ENCODE data around the gene CKAP5.

DNA sequence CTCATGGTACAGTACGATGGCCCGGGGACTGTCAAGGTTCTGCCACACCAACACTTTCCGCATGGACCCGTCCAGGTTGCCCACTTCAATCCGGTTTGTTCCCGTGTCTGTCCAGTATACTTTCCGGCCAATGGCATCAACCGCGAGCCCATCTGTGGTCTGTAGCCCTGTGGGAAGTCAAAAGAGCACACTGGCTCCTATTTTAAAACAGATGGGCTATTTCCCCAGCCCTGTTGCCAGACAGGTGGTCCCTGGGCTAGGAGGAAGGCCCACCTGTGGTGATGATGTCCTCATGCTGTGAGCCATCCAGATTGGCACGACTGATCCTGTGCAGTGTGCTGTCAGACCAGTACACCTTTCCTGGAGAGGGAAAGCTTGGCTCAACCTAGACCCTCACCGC, 30.4 kb upstream of the CKAP5 start:
- no peak for TF ChIP-seq POLR2A (IDR thresholded peaks at IDR 0.05; ENCODE audit: low read length)
- no peak for TF ChIP-seq GATA1 (IDR thresholded peaks at IDR 0.05; ENCODE audit: low read depth, low read length)

Data from erythroblast (primary cell).